H9 (cell line): ENCODE measurements around the gene XPR1. TPM values are rescaled to one million over a fixed set of nuclear protein-coding genes. Genes with fewer than 3 reads are reported as not detected.

Experiments used
- DNase-seq: peaks from one replicate; pipeline ENCODE4 v3.0.0-alpha.2; 2017
- H2AFZ ChIP-seq: one replicate; pipeline ENCODE4 v1.6.1; 2013; ENCODE audit warnings: mild to moderate bottlenecking, low read length, control low read depth, moderate library complexity
- H2AK5ac ChIP-seq: 2 replicates; pipeline ENCODE4 v1.6.1; 2013; ENCODE audit warnings: low read length, control low read depth, mixed read lengths; ENCODE audit not compliant: insufficient read length
- H2BK120ac ChIP-seq: one replicate; pipeline ENCODE4 v1.6.1; 2013; ENCODE audit warnings: low read depth, mild to moderate bottlenecking, low read length, control low read depth, inconsistent platforms; ENCODE audit not compliant: poor library complexity, severe bottlenecking
- H2BK12ac ChIP-seq: 2 replicates; pipeline ENCODE4 v1.6.1; 2013; ENCODE audit warnings: low read length, control low read depth, mixed read lengths, low read depth; ENCODE audit not compliant: insufficient read length
- H2BK15ac ChIP-seq: 2 replicates; pipeline ENCODE4 v1.6.1; 2013; ENCODE audit warnings: low read depth, low read length, control low read depth
- H2BK20ac ChIP-seq: one replicate; pipeline ENCODE4 v1.6.1; 2013; ENCODE audit warnings: low read depth, mild to moderate bottlenecking, low read length, control low read depth, inconsistent platforms; ENCODE audit not compliant: poor library complexity, severe bottlenecking
- H2BK5ac ChIP-seq: 2 replicates; pipeline ENCODE4 v1.6.1; 2013; ENCODE audit warnings: low read length, control low read depth, mixed read lengths; ENCODE audit not compliant: insufficient read length
- H3K14ac ChIP-seq: 2 replicates; pipeline ENCODE4 v1.6.1; 2013; ENCODE audit warnings: low read length, control low read depth; ENCODE audit not compliant: insufficient read depth
- H3K18ac ChIP-seq: 2 replicates; pipeline ENCODE4 v1.6.1; 2013; ENCODE audit warnings: low read depth, mild to moderate bottlenecking, mixed read lengths, low read length, control low read depth; ENCODE audit not compliant: insufficient read length
- H3K23ac ChIP-seq: 2 replicates; pipeline ENCODE4 v1.6.1; 2013; ENCODE audit warnings: low read length, control low read depth, mixed read lengths, low read depth; ENCODE audit not compliant: insufficient read length
- H3K23me2 ChIP-seq: 2 replicates; pipeline ENCODE4 v1.6.1; 2013; ENCODE audit warnings: low read depth, mild to moderate bottlenecking, mixed read lengths, low read length, control low read depth; ENCODE audit not compliant: insufficient read length, poor library complexity, severe bottlenecking
- H3K27ac ChIP-seq: 2 replicates; pipeline ENCODE4 v1.5.1; 2013; ENCODE audit warnings: low read length, control low read depth, mixed read lengths, low read depth; ENCODE audit not compliant: insufficient read length
- H3K27me3 ChIP-seq: 2 replicates; pipeline ENCODE4 v1.6.1; 2013; ENCODE audit warnings: low read length, control low read depth, inconsistent platforms; ENCODE audit not compliant: insufficient read depth
- H3K4ac ChIP-seq: 2 replicates; pipeline ENCODE4 v1.6.1; 2013; ENCODE audit warnings: low read depth, mild to moderate bottlenecking, control low read depth, inconsistent platforms, low read length, moderate library complexity
- H3K4me1 ChIP-seq: 2 replicates; pipeline ENCODE4 v1.6.1; 2013; ENCODE audit warnings: low read length, control low read depth, inconsistent platforms; ENCODE audit not compliant: insufficient read depth
- H3K4me2 ChIP-seq: 2 replicates; pipeline ENCODE4 v1.6.1; 2013; ENCODE audit warnings: low read length, control low read depth, mixed read lengths; ENCODE audit not compliant: insufficient read length, insufficient read depth
- H3K56ac ChIP-seq: 2 replicates; pipeline ENCODE4 v1.6.1; 2013; ENCODE audit warnings: low read depth, mild to moderate bottlenecking, mixed read lengths, low read length, control low read depth; ENCODE audit not compliant: insufficient read length
- H3K79me1 ChIP-seq: 2 replicates; pipeline ENCODE4 v1.6.1; 2013; ENCODE audit warnings: low read depth, mild to moderate bottlenecking, moderate library complexity, low read length, control low read depth, inconsistent platforms; ENCODE audit not compliant: insufficient read depth, poor library complexity, severe bottlenecking
- H3K79me2 ChIP-seq: 2 replicates; pipeline ENCODE4 v1.6.1; 2013; ENCODE audit warnings: low read length, control low read depth, inconsistent platforms; ENCODE audit not compliant: insufficient read depth
- H3K9ac ChIP-seq: 2 replicates; pipeline ENCODE4 v1.6.1; 2013; ENCODE audit warnings: low read length, control low read depth, mixed read lengths; ENCODE audit not compliant: insufficient read length; ENCODE audit errors: extremely low read depth
- H3K9me3 ChIP-seq: one replicate; pipeline ENCODE4 v1.6.1; 2013; ENCODE audit warnings: low read depth, low read length, inconsistent platforms; ENCODE audit not compliant: control insufficient read depth
- H3T11ph ChIP-seq: one replicate; pipeline ENCODE4 v1.6.1; 2013; ENCODE audit warnings: mild to moderate bottlenecking, low read length, control low read depth, inconsistent platforms
- H4K20me1 ChIP-seq: one replicate; pipeline ENCODE4 v1.6.1; 2013; ENCODE audit not compliant: control insufficient read depth, insufficient read length, insufficient read depth
- H4K5ac ChIP-seq: 2 replicates; pipeline ENCODE4 v1.6.1; 2013; ENCODE audit warnings: low read depth, mild to moderate bottlenecking, mixed read lengths, low read length, control low read depth; ENCODE audit not compliant: insufficient read length
- H4K8ac ChIP-seq: replicated peaks from 2 replicates; pipeline ENCODE4 v1.6.1; 2013; ENCODE audit warnings: low read length, control low read depth, mixed read lengths, low read depth; ENCODE audit not compliant: insufficient read length
- H4K91ac ChIP-seq: 2 replicates; pipeline ENCODE4 v1.6.1; 2013; ENCODE audit warnings: low read depth, mild to moderate bottlenecking, moderate library complexity, mixed read lengths, low read length, control low read depth; ENCODE audit not compliant: insufficient read length
- H3K27ac Mint-ChIP-seq, 3 experiments: 2 replicates in 2 of 3; 3 replicates in 1 of 3; pipeline ENCODE4 v1.8.0; 2020 to 2021; ENCODE audit warnings: mixed read lengths in 3 of 3, mild to moderate bottlenecking in 1 of 3, moderate library complexity in 1 of 3
- H3K27me3 Mint-ChIP-seq: 2 replicates; pipeline ENCODE4 v1.8.0; 2021; ENCODE audit warnings: low read depth, mild to moderate bottlenecking, moderate library complexity, mixed read lengths
- H3K36me3 Mint-ChIP-seq, 3 experiments: 2 replicates in 2 of 3; 3 replicates in 1 of 3; pipeline ENCODE4 v1.8.0; 2020 to 2021; ENCODE audit warnings: low read depth in 3 of 3, mixed read lengths in 3 of 3; ENCODE audit not compliant: insufficient read depth in 1 of 3
- H3K4me1 Mint-ChIP-seq, 2 experiments: 2 replicates each; pipeline ENCODE4 v1.8.0; 2020; ENCODE audit warnings: mixed read lengths in 2 of 2
- H3K4me3 Mint-ChIP-seq, 2 experiments: 2 replicates in 1 of 2; 3 replicates in 1 of 2; pipeline ENCODE4 v1.8.0; 2020 to 2021; ENCODE audit warnings: mild to moderate bottlenecking in 2 of 2, mixed read lengths in 2 of 2, moderate library complexity in 1 of 2
- H3K9me3 Mint-ChIP-seq, 2 experiments: 2 replicates in 1 of 2; 3 replicates in 1 of 2; pipeline ENCODE4 v1.8.0; 2020; ENCODE audit warnings: mild to moderate bottlenecking in 2 of 2, mixed read lengths in 2 of 2, moderate library complexity in 1 of 2
- CTCF ChIP-seq: fragments of 200-600 bp; sonication (generic); conservative IDR thresholded peaks from 3 replicates; pipeline ENCODE4 v1.8.0; 2021; ENCODE audit warnings: antibody characterized with exemption, mild to moderate bottlenecking
- WGBS: extraction: QIAGEN DNeasy Blood & Tissue Kit; methylation state at CpG from one replicate; pipeline ENCODE4 v1.1.7; 2013; ENCODE audit warnings: missing lambda C conversion rate, low lambda C conversion rate, mixed read lengths; ENCODE audit not compliant: insufficient read length; ENCODE audit errors: extremely low coverage; 5-methylcytosine and 5-hydroxymethylcytosine counted together
- total RNA-seq: library from RNA; stranded (reverse); gene quantifications from 2 replicates; pipeline ENCODE4 v1.2.1, GENCODE V29; 2021

XPR1 gene
- total RNA-seq, 1 experiment from 2014 or later = 34.1 TPM

- Histone ChIP-seq H3K27me3 (no peaks in the 10 kb centered on the region), H3K79me1 (no peaks in the 10 kb centered on the region), H3K9me3 (no peaks in the 10 kb centered on the region), H2AFZ (no peak overlapping the region), H3K4ac (no peak overlapping the region), H4K20me1 (no peaks in the 10 kb centered on the region), H2BK20ac (no peak overlapping the region), H4K5ac (no peak overlapping the region), H3K56ac (no peak overlapping the region), H3T11ph (no peak overlapping the region), H3K9ac (no peak overlapping the region), H4K8ac (no peak overlapping the region), H2BK12ac (no peak overlapping the region), H3K4me1 (peaks cover 5% of the 10 kb centered on the region; the same call in 1 of the 2 replicates), H3K27ac (no peak overlapping the region), H3K79me2 (no peaks in the 10 kb centered on the region), H4K91ac (no peak overlapping the region), H2BK15ac (no peak overlapping the region), H2BK120ac (no peak overlapping the region), H3K23ac (no peak overlapping the region), H3K4me2 (no peak overlapping the region), H2AK5ac (no peak overlapping the region), H3K18ac (no peak overlapping the region), H2BK5ac (no peak overlapping the region), H3K23me2 (no peaks in the 10 kb centered on the region), H3K14ac (no peak overlapping the region)
- no peak overlapping the region for H3K4me3 Mint-ChIP-seq
- WGBS = no CpG with 5 or more reads among the region's 3 CpGs
- no peaks in the 10 kb centered on the region for H3K36me3 Mint-ChIP-seq
- peaks cover 5% of the 10 kb centered on the region for H3K27me3 Mint-ChIP-seq
- no peak for TF ChIP-seq CTCF
- no peak for DNase-seq
- H3K4me1 Mint-ChIP-seq = peaks cover 14 to 29% of the 10 kb centered on the region in 2 experiments
- no peaks in the 10 kb centered on the region for H3K9me3 Mint-ChIP-seq
- H3K27ac Mint-ChIP-seq = no peak overlapping the region; a peak in 1 of 7 replicates
Measured at GRCh38 chr1:180902541-180902940, 270.7 kb downstream of the XPR1 start.
